OCI-LY7 (cell line): ENCODE results near the gene NLN.

Source experiments
- CTCF ChIP-seq: fragments of 200-600 bp; sonication (generic); conservative IDR thresholded peaks from 2 replicates; pipeline ENCODE4 v1.5.1; 2014; ENCODE audit warnings: mild to moderate bottlenecking, antibody characterized with exemption, low read length, moderate library complexity, mixed read lengths
- EZH2phosphoT487 ChIP-seq: fragments of 200-600 bp; sonication (generic); IDR thresholded peaks from 2 replicates; pipeline ENCODE4 v1.6.1; 2018; ENCODE audit warnings: low read depth, borderline replicate concordance, mild to moderate bottlenecking, mixed run types, antibody characterized with exemption, low read length, moderate library complexity, mixed read lengths

GRCh38 chr5:65811885-65812284, 89.9 kb downstream of the NLN start:
- TF ChIP-seq CTCF = no peak
- no peak for TF ChIP-seq EZH2phosphoT487
